Activated CD4-positive, alpha-beta T cell treated with anti-CD3 and anti-CD28 coated beads, Interleukin-2, Interleukin-4, amounts not matched to agents 100 ng/mL and 50 ng/mL, durations not matched to agents 16 hours and 8 hours (primary cell): ENCODE results near the gene ZNF394.
A peak's percentile ranks its signal among the peaks of the same experiment; 100 is the strongest.
"Not testable (repeated sequence)": the region's sequence is repeated elsewhere in the genome, so short reads cannot be mapped to it uniquely, and the experiment has no call there.

ENCODE experiments used
- DNase-seq: peaks from one replicate; pipeline ENCODE4 v3.0.0-alpha.2; 2020; ENCODE audit warnings: low spot score

Gene ZNF394

DNA sequence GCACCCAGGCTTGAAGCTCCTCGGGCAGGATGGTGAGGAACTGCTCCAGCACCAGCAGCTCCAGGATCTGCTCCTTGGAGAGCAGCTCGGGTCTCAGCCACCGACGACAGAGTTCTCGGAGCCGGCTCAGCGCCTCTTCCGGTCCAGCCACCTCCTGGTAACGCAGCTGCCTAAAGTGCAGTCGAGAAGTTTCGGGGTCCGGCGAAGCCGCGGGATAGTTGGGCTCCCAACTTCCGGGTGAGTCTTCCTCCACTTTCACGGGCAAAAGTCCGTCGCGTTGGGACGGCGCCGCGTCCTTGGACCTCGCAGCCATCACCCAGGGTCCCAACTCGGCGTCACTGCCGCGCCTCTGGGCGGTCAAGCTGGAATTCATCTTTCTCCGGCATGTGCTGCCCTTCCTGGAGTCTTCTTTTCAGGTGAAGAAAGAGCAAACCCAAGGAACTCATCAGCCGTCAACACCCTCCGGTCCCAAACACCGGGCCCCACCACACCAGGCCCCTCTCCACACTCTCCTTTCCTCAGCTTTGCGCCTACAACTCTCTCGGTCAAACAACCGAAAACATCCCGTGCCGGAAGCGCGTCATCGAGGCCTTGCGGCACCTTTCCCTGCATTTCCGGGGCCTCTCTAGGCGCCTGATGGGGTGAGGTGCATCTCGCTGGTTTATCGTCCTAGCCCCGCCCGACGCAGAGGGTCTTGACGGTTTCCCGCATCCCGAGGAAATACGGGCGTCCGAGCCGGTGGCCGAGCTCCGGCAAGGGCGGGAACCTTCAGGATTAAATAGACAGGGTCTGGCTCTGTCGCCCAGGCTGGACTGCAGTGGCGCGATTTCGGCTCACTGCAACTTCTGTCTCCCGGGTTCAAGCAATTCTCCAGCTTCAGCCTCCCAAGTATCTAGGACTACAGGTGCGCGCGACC is at the start of gene ZNF394:
Gene ZNF394, minus strand, starts transcription at position 561 of the 916 bp plus-strand sequence. Its CDS starts 188 bp downstream, at position 373.
- peak; percentile 92 for DNase-seq

DNA sequence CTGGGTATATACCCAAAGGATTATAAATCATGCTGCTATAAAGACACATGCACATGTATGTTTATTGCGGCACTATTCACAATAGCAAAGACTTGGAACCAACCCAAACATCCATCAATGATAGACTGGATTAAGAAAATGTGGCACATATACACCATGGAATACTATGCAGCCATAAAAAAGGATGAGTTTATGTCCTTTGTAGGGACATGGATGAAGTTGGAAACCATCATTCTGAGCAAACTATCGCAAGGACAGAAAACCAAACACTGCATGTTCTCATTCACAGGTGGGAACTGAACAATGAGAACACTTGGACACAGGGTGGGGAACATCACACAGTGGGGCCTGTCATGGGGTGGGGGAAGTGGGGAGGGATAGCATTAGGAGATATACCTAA is 49.5 kb upstream of the ZNF394 start:
- not testable (repeated sequence) for DNase-seq

DNA sequence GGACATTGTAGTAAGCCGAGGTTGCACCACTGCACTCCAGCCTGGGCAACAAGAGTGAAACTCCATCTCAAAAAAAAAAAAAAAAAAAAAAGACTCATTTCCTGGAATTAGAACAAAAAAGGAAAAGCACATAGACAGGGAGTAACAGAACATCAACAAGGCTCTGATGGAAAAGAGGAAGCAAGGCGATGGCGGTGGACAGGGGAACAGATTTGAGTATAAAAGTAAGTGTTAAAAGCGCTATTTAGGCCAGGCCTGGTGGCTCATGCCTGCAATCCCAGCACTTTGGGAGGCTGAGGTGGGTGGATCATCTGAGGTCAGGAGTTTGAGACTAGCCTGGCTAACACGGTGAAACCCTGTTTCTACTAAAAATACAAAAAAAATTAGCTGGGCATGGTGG is 45.2 kb upstream of the ZNF394 start:
- not testable (repeated sequence) for DNase-seq

- DNase-seq, result no peak
These were observed 43.8 kb upstream of the ZNF394 start for GRCh38 chr7:99543916-99544315.

GRCh38 chr7:99543081-99543671 is 43.1 kb upstream of the ZNF394 start:
- no peak for DNase-seq

DNA sequence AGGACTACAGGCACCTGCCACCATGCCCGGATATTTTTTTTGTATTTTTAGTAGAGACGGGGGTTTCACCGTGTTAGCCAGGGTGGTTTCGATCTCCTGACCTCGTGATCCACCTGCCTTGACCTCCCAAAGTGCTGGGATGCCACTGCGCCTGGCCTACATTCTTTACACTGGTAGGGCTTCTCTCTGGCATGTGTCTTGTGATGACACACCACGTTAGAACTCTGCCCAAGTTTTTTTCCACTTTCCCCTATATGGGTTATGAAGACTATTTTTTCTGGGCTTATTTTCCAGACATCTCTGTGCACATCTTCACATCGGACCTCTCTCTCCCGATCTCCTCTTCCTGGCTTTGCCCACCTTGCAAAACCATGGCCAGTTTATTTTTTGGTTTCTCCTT is 41.1 kb upstream of the ZNF394 start:
- no peak for DNase-seq

DNA sequence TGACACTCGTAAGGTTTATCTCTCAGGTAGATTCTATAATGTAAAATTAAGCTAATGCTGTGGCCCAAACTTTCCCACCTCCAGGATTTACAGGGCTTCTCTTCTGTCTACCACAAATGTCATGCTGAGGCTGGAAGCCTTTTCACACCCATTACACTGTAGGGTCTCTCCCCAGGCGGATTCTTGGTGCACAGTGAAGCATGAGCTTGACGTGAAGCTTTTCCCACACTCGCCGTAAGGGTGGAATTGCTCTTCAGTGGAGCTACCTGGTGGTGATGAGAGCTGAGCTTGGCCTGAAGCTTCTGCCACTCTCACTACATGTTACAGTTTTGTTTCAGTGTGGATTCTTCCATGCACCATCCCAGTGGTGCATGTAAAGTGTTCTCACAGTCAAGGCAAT is 40.5 kb upstream of the ZNF394 start:
- DNase-seq, result no peak

GRCh38 chr7:99539213-99539811 is 39.2 kb upstream of the ZNF394 start:
- no peak for DNase-seq

DNA sequence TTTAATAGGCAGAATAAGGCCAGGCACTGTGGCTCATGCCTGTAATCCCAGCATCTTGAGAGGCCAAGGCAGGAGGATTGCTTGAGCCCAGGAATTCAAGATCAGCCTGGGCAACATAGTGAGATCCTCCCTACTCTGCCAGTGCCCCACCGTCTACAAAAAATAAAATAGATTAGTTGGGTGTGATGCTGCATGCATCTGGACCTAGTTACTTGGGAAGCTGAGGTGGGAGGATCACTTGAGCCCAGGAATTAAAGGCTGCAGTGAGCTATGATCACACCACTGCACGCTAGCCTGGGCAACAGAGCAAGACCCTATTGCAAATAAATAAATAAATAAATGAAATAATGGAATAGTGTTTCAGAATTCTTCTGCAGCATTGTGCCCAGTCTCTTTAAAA is 35.6 kb upstream of the ZNF394 start:
- no peak for DNase-seq

DNA sequence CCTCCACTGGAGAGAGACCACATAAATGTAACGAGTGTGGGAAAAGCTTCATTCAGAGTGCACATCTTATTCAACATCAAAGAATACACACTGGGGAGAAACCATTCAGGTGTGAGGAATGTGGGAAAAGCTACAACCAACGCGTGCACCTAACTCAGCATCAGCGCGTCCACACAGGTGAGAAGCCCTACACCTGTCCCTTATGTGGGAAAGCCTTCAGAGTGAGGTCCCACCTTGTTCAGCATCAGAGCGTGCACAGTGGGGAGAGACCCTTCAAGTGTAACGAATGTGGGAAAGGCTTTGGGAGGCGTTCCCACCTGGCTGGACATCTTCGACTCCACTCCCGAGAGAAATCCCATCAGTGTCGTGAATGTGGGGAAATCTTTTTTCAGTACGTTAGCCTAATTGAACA is 31.3 kb upstream of the ZNF394 start:
- DNase-seq, result no peak

DNA sequence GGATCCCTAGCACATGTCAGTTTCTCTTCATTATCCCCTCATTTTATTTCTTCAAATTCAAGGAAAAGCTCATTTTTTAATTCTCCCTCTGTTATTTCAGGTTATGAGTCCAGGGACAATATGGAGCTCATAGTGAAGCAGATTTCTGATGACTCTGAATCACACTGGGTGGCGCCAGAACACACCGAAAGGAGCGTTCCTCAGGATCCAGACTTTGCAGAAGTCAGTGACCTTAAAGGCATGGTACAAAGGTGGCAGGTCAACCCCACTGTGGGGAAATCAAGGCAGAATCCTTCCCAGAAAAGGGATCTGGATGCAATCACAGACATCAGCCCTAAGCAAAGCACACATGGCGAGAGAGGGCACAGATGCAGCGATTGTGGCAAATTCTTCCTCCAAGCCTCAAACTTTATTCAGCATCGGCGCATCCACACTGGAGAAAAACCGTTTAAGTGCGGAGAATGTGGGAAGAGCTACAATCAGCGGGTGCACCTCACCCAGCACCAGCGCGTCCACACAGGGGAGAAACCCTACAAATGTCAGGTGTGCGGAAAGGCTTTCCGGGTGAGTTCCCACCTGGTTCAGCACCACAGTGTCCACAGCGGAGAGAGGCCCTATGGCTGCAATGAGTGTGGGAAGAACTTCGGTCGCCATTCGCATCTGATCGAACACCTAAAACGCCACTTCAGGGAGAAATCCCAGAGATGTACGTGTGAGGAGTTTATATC is 25.8 kb upstream of the ZNF394 start:
- no peak for DNase-seq

DNA sequence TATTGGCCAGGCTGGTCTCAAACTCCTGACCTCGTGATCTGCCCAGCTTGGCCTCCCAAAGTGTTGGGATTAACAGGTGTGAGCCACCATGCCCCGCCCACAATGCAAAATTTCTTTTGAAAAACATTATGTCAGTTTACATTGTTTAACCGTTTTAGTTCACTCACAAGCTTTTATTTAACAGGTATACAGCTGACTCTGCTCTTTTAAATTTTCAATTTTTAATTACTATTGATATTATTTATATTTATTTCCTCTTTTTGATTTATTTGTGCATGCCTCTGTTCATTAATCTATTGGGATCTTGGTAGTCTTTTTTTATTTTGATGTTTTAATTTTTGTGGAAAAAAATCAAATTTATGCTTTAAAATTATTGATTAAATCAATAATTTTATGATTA is 21.3 kb upstream of the ZNF394 start:
- no peak for DNase-seq

DNA sequence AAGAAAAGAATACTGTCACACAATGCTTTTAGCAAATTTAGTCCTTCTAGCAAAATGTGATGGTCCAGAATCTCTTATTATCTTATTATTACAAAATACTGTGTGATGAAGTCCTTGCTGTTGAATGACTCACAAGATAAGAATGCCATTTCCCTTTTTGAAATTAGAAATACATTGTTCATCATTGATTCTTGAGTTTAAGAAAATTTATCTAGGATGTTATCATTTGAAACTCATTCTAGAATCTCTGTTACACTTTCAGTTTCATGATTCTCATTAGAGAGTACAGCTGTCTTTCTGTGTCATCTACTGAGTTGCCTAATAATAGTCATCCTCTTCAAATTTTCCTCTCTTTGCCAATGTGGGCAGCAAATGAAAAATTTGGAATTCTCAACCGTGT is 14.0 kb upstream of the ZNF394 start:
- DNase-seq, result no peak

- DNase-seq, result no peak
These were observed 5.2 kb upstream of the ZNF394 start for GRCh38 chr7:99505324-99505662.

DNA sequence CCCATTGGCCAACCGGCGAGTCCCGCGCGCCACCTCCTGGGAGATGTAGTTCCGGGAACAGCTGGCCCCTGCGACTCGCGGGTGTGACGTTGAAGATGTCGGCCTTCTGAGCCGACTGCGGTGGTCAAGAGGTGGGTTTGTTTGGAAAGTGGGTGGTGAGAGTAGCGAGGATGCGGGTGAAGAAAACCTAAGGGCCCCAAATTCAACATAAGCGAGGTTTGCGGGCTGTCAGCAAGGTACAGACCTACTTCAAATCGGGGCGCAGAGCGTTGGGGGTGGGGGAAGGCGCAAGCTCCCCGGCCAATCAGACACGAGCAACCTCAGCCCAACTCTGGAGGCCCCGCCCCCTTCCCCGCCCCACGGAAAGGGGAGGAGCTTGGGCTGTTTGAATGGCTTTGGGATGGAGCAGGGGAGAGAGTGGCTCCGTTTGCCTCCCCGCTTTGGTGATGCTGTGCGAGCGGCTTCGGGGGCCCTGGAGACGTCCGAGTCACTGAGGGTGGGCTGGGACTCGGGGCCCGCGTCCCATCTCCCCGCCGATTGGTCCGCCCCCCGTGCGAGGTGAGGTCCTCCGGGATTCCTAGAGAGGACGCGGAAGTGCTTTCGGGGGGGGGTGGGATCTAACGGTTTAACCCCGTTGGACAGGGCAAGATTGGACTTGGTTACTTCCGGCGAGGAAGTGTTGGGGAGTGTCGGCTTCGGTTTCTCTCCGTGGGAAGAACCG is 4.7 kb upstream of the ZNF394 start, which contains the start of gene ZKSCAN5:
Gene ZKSCAN5, plus strand, starts transcription at position 60 of the 721 bp plus-strand sequence. CDS start 1,383 bp downstream, outside the sequence.
- peak; percentile 98 for DNase-seq

DNA sequence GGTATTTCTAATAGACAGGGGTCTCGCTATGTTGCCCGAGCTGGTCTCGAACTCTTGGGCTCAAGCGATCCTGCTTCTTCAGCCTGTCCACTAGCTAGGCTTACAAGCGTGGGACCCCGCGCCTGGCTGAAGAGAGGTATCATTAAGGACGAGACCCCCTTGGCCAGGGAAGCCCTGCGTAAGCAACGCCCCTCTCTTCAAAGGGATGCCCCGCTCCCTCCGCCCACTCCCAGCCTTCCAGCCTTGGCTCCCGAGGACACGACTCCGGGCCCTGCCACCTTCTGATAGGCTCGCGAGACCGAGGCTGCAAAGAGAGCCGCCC is 4.2 kb upstream of the ZNF394 start:
- DNase-seq, result no peak

GRCh38 chr7:99501236-99501635 is 1.2 kb upstream of the ZNF394 start:
- not testable (repeated sequence) for DNase-seq

GRCh38 chr7:99500637-99501009 is 542 bp upstream of the ZNF394 start:
- no peak for DNase-seq

DNA sequence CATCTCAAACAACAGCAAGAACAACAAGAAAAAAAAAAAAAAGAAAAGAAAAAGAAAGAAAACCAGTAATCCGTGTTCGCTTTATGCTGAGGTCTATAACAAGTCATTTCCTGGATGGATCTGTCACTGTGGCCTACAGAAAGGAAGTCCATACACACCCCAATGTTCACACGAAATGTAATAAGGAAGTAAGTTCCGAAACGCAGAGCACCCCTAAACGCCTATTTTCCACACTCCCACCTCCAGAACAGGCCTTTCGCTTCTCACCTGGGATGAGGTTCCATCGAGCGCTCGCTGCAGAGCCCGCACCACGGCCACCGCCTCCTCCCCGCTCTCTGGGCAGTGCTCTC is 735 bp downstream of the ZNF394 start:
- peak; percentile 29 for DNase-seq

GRCh38 chr7:99498546-99498944 is 1.5 kb downstream of the ZNF394 start:
- no peak for DNase-seq

DNA sequence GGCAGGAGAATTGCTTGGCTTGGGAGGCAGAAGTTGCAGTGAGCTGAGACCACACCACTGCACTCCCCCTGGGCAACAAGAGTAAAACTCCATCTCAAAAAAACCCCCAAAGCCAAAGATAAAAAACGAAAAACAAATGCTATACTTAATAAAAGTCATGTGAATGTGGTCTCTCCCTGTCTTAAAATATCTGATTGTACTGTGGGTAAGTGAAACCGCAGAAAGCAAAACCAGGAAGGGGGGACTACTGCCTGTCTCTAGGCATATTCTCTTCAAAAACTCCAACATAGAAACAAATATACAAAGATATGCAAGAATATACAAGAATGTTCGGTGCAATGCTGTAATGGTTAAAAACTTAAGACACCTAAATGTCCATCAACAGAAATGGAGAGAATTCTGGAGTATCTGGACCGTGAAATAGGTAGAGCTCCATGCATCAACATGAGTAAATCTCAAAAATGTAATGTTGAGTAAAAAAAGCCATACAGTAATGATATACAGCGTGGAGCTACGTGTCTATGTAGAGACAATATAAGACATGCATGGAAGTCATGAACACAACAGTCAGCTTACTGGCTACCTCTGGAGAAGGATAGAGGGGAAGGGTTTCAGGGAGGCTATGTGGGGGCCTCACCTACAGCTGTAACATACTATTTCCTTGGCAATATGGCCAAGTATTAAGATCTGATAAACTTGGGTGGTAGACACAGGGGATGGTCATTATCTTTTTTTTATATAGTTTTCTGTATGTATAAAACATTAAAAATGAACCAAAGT is 2.1 kb downstream of the ZNF394 start:
- no peak for DNase-seq
